ENCODE data around the gene ASAH2.

The ASAH2 gene

DNA sequence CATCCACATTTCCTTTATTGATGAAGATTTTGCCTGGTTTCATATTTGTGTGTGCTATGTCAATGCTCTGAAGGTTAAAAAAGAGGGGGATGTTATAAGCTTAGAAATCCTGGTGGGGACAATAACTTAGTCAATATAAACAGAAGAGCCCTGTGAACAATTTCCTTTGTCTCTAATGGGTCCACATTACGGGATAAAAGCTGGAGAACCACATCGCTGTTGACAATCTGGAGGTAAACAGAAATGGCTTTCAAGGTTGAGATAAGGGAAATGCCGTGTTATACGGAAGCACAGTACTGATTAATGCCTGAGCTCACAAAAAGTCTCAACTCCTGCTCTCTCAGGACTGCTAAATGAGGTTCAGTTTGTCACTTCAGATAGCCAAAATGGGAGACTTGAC is 16.8 kb downstream of the ASAH2 start:
- no peak overlapping the region for H3K4me3 ChIP-seq (ENCODE audit: control insufficient read depth, low read depth, low read length)
- no peak for DNase-seq (ENCODE audit: low read depth)
- no peak for TF ChIP-seq CTCF (IDR thresholded peaks at IDR 0.05; ENCODE audit: control insufficient read depth, insufficient read depth, low read depth, low read length, missing control alignments)

GRCh38 chr10:50232261-50232639 is 19.1 kb downstream of the ASAH2 start:
- TF ChIP-seq CTCF (IDR thresholded peaks at IDR 0.05; ENCODE audit: control insufficient read depth, insufficient read depth, low read depth, low read length, missing control alignments) = no peak
- H3K4me3 ChIP-seq (ENCODE audit: control insufficient read depth, low read depth, low read length) = no peak overlapping the region
- DNase-seq (ENCODE audit: low read depth) = no peak

- no peak overlapping the region for H3K4me3 ChIP-seq (ENCODE audit: control insufficient read depth, low read depth, low read length)
- DNase-seq (ENCODE audit: low read depth) = no peak
- TF ChIP-seq CTCF (IDR thresholded peaks at IDR 0.05; ENCODE audit: control insufficient read depth, insufficient read depth, low read depth, low read length, missing control alignments) = no peak
These were observed 19.6 kb downstream of the ASAH2 start for GRCh38 chr10:50231515-50232260.

- no peak for DNase-seq (ENCODE audit: low read depth)
- TF ChIP-seq CTCF (IDR thresholded peaks at IDR 0.05; ENCODE audit: control insufficient read depth, insufficient read depth, low read depth, low read length, missing control alignments) = no peak
- H3K4me3 ChIP-seq (ENCODE audit: control insufficient read depth, low read depth, low read length) = no peak overlapping the region
These were observed 21.9 kb downstream of the ASAH2 start for GRCh38 chr10:50229460-50229859.

GRCh38 chr10:50228672-50229071 is 22.6 kb downstream of the ASAH2 start:
- H3K4me3 ChIP-seq (ENCODE audit: control insufficient read depth, low read depth, low read length) = no peak overlapping the region
- TF ChIP-seq CTCF (IDR thresholded peaks at IDR 0.05; ENCODE audit: control insufficient read depth, insufficient read depth, low read depth, low read length, missing control alignments) = no peak
- DNase-seq (ENCODE audit: low read depth) = no peak

GRCh38 chr10:50226610-50227009 is 24.7 kb downstream of the ASAH2 start:
- TF ChIP-seq CTCF (IDR thresholded peaks at IDR 0.05; ENCODE audit: control insufficient read depth, insufficient read depth, low read depth, low read length, missing control alignments) = no peak
- H3K4me3 ChIP-seq (ENCODE audit: control insufficient read depth, low read depth, low read length) = no peak overlapping the region
- no peak for DNase-seq (ENCODE audit: low read depth)

Data from AG09309 (cell line).